Mesenchymal stem cell (in vitro differentiated cells and primary cell): ENCODE results near the gene URM1.

ENCODE experiments used
- DNase-seq: peaks from one replicate; pipeline ENCODE4 v3.0.0-alpha.2; 2013
- H2AFZ ChIP-seq: one replicate; pipeline ENCODE4 v1.6.1; 2013; ENCODE audit warnings: low read depth, mild to moderate bottlenecking, control low read depth, inconsistent platforms, low read length, moderate library complexity
- H2AK5ac ChIP-seq: 2 replicates; pipeline ENCODE4 v1.6.1; 2013; ENCODE audit warnings: low read length, moderate library complexity, mild to moderate bottlenecking, inconsistent platforms; ENCODE audit not compliant: severe bottlenecking
- H2BK120ac ChIP-seq: one replicate; pipeline ENCODE4 v1.6.1; 2013; ENCODE audit warnings: low read depth, mild to moderate bottlenecking, inconsistent platforms, low read length, moderate library complexity
- H2BK12ac ChIP-seq, 2 experiments: one replicate each; pipeline ENCODE4 v1.6.1; 2013; ENCODE audit warnings: inconsistent platforms in 2 of 2, low read length in 2 of 2, mild to moderate bottlenecking in 2 of 2, moderate library complexity in 2 of 2, control low read depth in 1 of 2
- H2BK15ac ChIP-seq: one replicate; pipeline ENCODE4 v1.6.1; 2013; ENCODE audit warnings: mild to moderate bottlenecking, low read depth, inconsistent platforms; ENCODE audit not compliant: poor library complexity, severe bottlenecking
- H2BK5ac ChIP-seq: 2 replicates; pipeline ENCODE4 v1.6.1; 2013; ENCODE audit warnings: low read depth, mild to moderate bottlenecking, low read length, control low read depth, inconsistent platforms; ENCODE audit not compliant: poor library complexity, severe bottlenecking
- H3K14ac ChIP-seq, 2 experiments: one replicate each; pipeline ENCODE4 v1.6.1; 2013; ENCODE audit warnings: inconsistent platforms in 2 of 2, low read length in 2 of 2, control low read depth in 1 of 2, mild to moderate bottlenecking in 1 of 2, moderate library complexity in 1 of 2
- H3K18ac ChIP-seq, 2 experiments: one replicate each; pipeline ENCODE4 v1.6.1; 2013; ENCODE audit warnings: inconsistent platforms in 2 of 2, low read length in 2 of 2, control low read depth in 1 of 2, low read depth in 1 of 2, mild to moderate bottlenecking in 1 of 2
- H3K23ac ChIP-seq, 2 experiments: one replicate each; pipeline ENCODE4 v1.6.1; 2013; ENCODE audit warnings: inconsistent platforms in 2 of 2, low read length in 2 of 2, mild to moderate bottlenecking in 2 of 2, moderate library complexity in 2 of 2, control low read depth in 1 of 2
- H3K27ac ChIP-seq: 2 replicates; pipeline ENCODE4 v1.5.1; 2013; ENCODE audit warnings: mild to moderate bottlenecking, moderate library complexity, low read length, control low read depth, inconsistent platforms; ENCODE audit not compliant: poor library complexity, severe bottlenecking
- H3K27me3 ChIP-seq, 2 experiments: 2 replicates each; pipeline versions ENCODE4 v1.6.1 to v1.7.0; 2013; ENCODE audit warnings: low read length in 2 of 2, mild to moderate bottlenecking in 2 of 2, moderate library complexity in 2 of 2, control low read depth in 1 of 2, inconsistent platforms in 1 of 2; ENCODE audit not compliant: control insufficient read depth in 1 of 2, insufficient read depth in 1 of 2
- H3K36me3 ChIP-seq, 2 experiments: 2 replicates each; pipeline versions ENCODE4 v1.6.1 to v1.7.0; 2013; ENCODE audit warnings: low read length in 2 of 2, control low read depth in 1 of 2, inconsistent platforms in 1 of 2, low read depth in 1 of 2, mild to moderate bottlenecking in 1 of 2; ENCODE audit not compliant: insufficient read depth in 2 of 2, control insufficient read depth in 1 of 2
- H3K4ac ChIP-seq, 2 experiments: one replicate each; pipeline ENCODE4 v1.6.1; 2013; ENCODE audit warnings: inconsistent platforms in 2 of 2, low read length in 2 of 2, mild to moderate bottlenecking in 2 of 2, moderate library complexity in 2 of 2, control low read depth in 1 of 2, low read depth in 1 of 2
- H3K4me1 ChIP-seq: 2 replicates; pipeline ENCODE4 v1.6.1; 2013; ENCODE audit warnings: low read depth, low read length, control low read depth; ENCODE audit not compliant: control insufficient read depth, insufficient read depth
- H3K4me2 ChIP-seq: 2 replicates; pipeline ENCODE4 v1.6.1; 2013; ENCODE audit warnings: low read length, mild to moderate bottlenecking, inconsistent platforms; ENCODE audit not compliant: poor library complexity, severe bottlenecking
- H3K4me3 ChIP-seq, 2 experiments: 2 replicates each; pipeline versions ENCODE4 v1.5.1 to v1.7.0; 2013; ENCODE audit warnings: low read length in 2 of 2, mild to moderate bottlenecking in 2 of 2, control low read depth in 1 of 2, low read depth in 1 of 2; ENCODE audit not compliant: insufficient read depth in 1 of 2
- H3K79me1 ChIP-seq: replicated peaks from 2 replicates; pipeline ENCODE4 v1.6.1; 2013; ENCODE audit warnings: mild to moderate bottlenecking, control low read depth, low read length, inconsistent platforms; ENCODE audit not compliant: poor library complexity, severe bottlenecking
- H3K9ac ChIP-seq: 2 replicates; pipeline ENCODE4 v1.7.0; 2013; ENCODE audit warnings: mild to moderate bottlenecking, low read length, moderate library complexity
- H3K9me3 ChIP-seq: 2 replicates; pipeline ENCODE4 v1.7.0; 2013; ENCODE audit warnings: mild to moderate bottlenecking, low read length; ENCODE audit not compliant: control insufficient read depth
- H4K8ac ChIP-seq: one replicate; pipeline ENCODE4 v1.6.1; 2013; ENCODE audit warnings: inconsistent platforms, mild to moderate bottlenecking, low read length, moderate library complexity
- H4K91ac ChIP-seq: one replicate; pipeline ENCODE4 v1.6.1; 2013; ENCODE audit warnings: mild to moderate bottlenecking, low read length, inconsistent platforms
- WGBS: methylation state at CpG from one replicate; pipeline ENCODE4 v1.1.7; 2013; ENCODE audit warnings: mixed read lengths; 5-methylcytosine and 5-hydroxymethylcytosine counted together

URM1 gene

DNA sequence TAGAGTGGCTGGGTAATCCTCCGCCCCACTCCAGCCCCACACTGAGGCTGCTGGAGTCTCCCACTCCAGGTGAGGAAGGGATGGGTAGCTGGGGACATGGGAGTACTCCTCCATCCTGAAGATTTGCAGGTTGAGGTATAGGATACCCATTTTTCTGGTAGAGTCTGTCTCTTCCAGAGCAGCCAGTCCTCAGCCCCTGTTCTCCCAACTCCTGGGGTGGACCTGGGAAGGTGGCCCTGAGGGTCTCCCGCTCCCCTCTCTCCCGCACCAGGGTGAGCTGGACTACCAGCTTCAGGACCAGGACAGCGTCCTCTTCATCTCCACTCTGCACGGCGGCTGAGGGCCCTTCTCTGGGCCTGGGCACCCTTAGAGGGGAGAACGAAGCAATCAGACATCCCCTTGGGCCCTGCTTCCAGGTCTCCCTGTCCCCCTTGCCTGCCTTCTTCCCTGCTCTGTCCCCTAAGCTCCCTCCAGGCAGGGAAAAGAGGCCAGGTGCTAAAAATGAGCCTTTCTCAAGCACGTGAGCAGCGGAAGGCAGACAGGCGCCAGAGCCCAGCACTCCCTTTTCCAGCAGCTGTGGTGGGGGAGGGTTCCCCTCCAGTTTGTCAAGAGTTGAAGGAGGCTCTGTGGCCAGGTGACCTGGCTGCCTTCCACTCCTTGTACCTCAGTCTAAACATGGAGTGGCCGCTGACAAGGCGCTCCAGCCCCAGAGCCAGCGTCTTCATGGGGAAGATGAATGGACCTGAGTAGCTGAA is 18.4 kb downstream of the URM1 start:
- H3K27ac ChIP-seq, result no peak overlapping the region
- no peak overlapping the region for H2BK15ac ChIP-seq
- no peak overlapping the region for H2BK120ac ChIP-seq
- no peak overlapping the region for H3K9ac ChIP-seq
- no peak overlapping the region for H2AK5ac ChIP-seq
- no peak overlapping the region for H3K18ac ChIP-seq
- H3K4me3 ChIP-seq, result peak overlapping the region in 1 of 2 experiments; percentile 5
- no peak overlapping the region for H3K14ac ChIP-seq
- H2BK12ac ChIP-seq, result no peak overlapping the region
- 85% methylated on average over 13 of the region's 13 CpGs for WGBS
- H3K23ac ChIP-seq, result no peak overlapping the region
- H3K27me3 ChIP-seq, result peaks cover 2 to 41% of the 10 kb centered on the region in 2 experiments
- H3K79me1 ChIP-seq, result peaks cover 15% of the 10 kb centered on the region
- H3K36me3 ChIP-seq, result peaks cover 51 to 70% of the 10 kb centered on the region in 2 experiments
- H2BK5ac ChIP-seq, result no peak overlapping the region
- H3K9me3 ChIP-seq, result no peaks in the 10 kb centered on the region
- no peak overlapping the region for H2AFZ ChIP-seq
- no peak overlapping the region for H4K91ac ChIP-seq
- H3K4me2 ChIP-seq, result no peak overlapping the region
- H3K4me1 ChIP-seq, result peaks cover 18% of the 10 kb centered on the region
- DNase-seq, result no peak
- no peak overlapping the region for H4K8ac ChIP-seq
- no peak overlapping the region for H3K4ac ChIP-seq

DNA sequence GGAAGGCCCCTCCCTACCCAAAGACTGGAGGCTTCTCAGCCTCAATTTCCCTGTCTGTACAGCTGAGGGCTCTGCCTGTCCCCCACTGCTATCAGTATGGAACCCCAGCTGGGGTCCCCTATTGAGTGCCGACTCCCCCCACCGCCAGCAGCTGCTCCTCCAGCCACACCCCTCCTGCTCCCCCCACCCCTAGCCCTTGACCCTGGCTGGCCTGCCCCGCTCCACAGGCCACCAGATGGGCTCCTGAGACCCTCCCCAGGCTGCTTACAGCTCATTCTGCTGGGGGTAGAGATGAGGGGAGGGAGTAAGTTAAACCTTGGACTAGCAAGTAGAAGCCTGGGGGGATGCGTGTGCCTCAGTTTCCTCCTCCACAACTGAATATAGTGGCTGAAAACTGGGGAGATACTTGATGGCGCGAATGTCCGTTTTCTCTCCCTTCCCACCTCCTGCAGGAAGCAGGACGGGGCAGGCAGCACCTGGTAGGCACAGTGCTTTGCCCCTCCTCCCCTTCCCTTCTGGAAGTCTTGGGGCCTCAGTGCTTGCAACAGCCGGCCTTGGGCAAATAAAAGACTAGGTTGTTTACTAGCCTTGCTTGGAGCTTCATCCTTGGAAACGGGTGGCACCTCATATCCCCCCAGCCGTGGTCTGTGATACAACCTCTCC is 19.1 kb downstream of the URM1 start:
- no peak overlapping the region for H2BK5ac ChIP-seq
- WGBS, result 96% methylated on average over 10 of the region's 11 CpGs
- H2AFZ ChIP-seq, result no peak overlapping the region
- H3K14ac ChIP-seq, result no peak overlapping the region
- no peak overlapping the region for H2BK12ac ChIP-seq
- H3K79me1 ChIP-seq, result peaks cover 10% of the 10 kb centered on the region
- H2BK120ac ChIP-seq, result no peak overlapping the region
- H3K36me3 ChIP-seq, result peaks cover 48 to 67% of the 10 kb centered on the region in 2 experiments
- no peak overlapping the region for H3K23ac ChIP-seq
- H4K8ac ChIP-seq, result no peak overlapping the region
- DNase-seq, result no peak
- H3K4ac ChIP-seq, result no peak overlapping the region
- H3K9ac ChIP-seq, result no peak overlapping the region
- H2AK5ac ChIP-seq, result no peak overlapping the region
- H3K9me3 ChIP-seq, result no peaks in the 10 kb centered on the region
- no peak overlapping the region for H3K4me2 ChIP-seq
- no peak overlapping the region for H4K91ac ChIP-seq
- H3K27ac ChIP-seq, result no peak overlapping the region
- H3K27me3 ChIP-seq, result peaks cover 9 to 48% of the 10 kb centered on the region in 2 experiments
- no peak overlapping the region for H2BK15ac ChIP-seq
- H3K4me3 ChIP-seq, result no peak overlapping the region
- peaks cover 16% of the 10 kb centered on the region for H3K4me1 ChIP-seq
- no peak overlapping the region for H3K18ac ChIP-seq

DNA sequence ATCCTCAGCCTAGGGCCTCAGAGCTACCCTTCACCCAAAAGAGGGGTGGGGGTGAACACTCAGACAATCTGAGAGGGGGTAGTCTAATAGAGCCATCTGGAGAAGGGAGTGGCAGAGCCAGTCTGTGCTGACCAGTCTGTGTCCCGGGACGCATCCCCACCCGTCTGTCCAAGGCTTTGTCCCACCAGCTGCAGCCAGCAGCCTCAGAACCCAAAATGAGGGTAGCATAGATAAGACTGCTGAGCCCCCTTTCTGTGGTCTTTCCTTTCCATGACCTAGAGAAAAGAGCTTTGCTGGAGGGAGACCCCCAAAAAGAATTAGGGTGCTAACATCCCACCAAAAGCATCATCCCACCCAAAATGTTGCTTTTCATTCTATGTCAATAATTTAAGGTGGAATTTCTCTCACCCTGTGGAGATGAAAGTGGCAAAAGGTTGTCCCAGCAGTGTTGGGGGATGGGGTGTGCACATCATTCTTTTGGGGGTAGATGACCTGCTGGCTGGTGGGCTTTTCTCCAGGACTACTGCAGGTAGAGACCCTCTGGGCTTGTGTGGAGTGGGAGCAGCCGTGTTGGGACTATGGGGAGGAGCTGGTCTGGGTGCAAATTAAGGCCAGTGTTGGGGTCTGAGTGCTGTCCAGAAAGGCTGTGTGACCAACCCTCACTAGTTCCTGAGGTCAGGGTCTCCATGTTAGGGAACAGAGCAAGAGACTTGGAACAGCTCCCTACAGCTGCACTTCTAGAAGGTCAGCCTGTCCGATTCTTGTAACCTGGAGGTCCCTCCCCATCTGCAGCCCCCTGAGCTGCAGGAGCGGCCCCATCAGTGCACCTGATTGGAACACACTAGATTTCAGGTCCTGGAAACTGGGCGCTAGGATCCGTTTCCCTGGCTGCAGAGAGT is 19.9 kb downstream of the URM1 start:
- Histone ChIP-seq H2BK12ac (no peak overlapping the region), H2AK5ac (no peak overlapping the region), H2AFZ (no peak overlapping the region), H4K91ac (no peak overlapping the region), H3K27ac (no peak overlapping the region), H3K18ac (no peak overlapping the region), H3K23ac (no peak overlapping the region), H3K4me3 (no peak overlapping the region), H2BK15ac (no peak overlapping the region), H3K36me3 (peaks cover 48 to 59% of the 10 kb centered on the region in 2 experiments), H2BK120ac (no peak overlapping the region), H3K4me2 (no peak overlapping the region), H3K27me3 (peaks cover 15 to 49% of the 10 kb centered on the region in 2 experiments), H3K9ac (no peak overlapping the region), H3K4me1 (peaks cover 16% of the 10 kb centered on the region), H2BK5ac (no peak overlapping the region), H4K8ac (no peak overlapping the region), H3K79me1 (peaks cover 6% of the 10 kb centered on the region), H3K9me3 (no peaks in the 10 kb centered on the region), H3K14ac (no peak overlapping the region), H3K4ac (no peak overlapping the region)
- 87% methylated on average over 6 of the region's 8 CpGs for WGBS
- DNase-seq, result no peak

DNA sequence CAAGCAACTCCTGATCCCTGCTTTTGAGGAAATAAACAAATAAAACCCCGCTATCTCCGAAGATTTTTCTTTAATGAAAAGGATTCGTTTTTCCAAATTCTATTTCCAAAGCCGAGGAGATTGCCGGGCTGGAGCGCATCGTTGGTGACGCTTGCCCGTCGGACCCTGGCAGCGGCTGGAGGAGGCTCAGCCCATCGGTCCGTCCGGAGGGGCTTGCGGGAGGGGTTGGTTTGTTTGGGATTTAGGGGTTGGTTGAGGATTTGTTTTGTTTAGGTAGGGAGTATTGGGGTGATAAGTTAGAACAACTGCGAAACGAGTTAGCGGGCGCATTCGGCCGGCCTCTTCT is 20.8 kb downstream of the URM1 start:
- no peak overlapping the region for H3K9ac ChIP-seq

More for the DNA sequence above, 20.8 kb downstream of the URM1 start:
- H3K18ac ChIP-seq, result no peak overlapping the region
- peaks cover 19 to 55% of the 10 kb centered on the region in 2 experiments for H3K27me3 ChIP-seq
- H4K8ac ChIP-seq, result no peak overlapping the region
- H2AFZ ChIP-seq, result no peak overlapping the region
- H2AK5ac ChIP-seq, result no peak overlapping the region
- no peak overlapping the region for H4K91ac ChIP-seq
- peak overlapping the region; percentile 34 for H3K4me2 ChIP-seq
- no peak overlapping the region for H3K14ac ChIP-seq
- WGBS, result 31% methylated on average over 21 of the region's 21 CpGs
- DNase-seq, result no peak
- H3K4ac ChIP-seq, result no peak overlapping the region
- H2BK5ac ChIP-seq, result no peak overlapping the region
- no peaks in the 10 kb centered on the region for H3K9me3 ChIP-seq
- no peak overlapping the region for H3K23ac ChIP-seq
- peaks cover 43 to 51% of the 10 kb centered on the region in 2 experiments for H3K36me3 ChIP-seq
- H3K4me1 ChIP-seq, result peaks cover 17% of the 10 kb centered on the region
- no peak overlapping the region for H2BK120ac ChIP-seq
- no peak overlapping the region for H3K27ac ChIP-seq
- no peak overlapping the region for H2BK12ac ChIP-seq
- no peak overlapping the region for H2BK15ac ChIP-seq
- H3K79me1 ChIP-seq, result peaks cover 3% of the 10 kb centered on the region
- H3K4me3 ChIP-seq, result no peak overlapping the region
